CD4-positive, CD25-positive, alpha-beta regulatory T cell (primary cell): Measurements from ENCODE around the gene NOX3. TPM values are rescaled to one million over a fixed set of nuclear protein-coding genes. Genes with fewer than 3 reads are reported as not detected.
A peak's percentile ranks its signal among the peaks of the same experiment; 100 is the strongest.

Experiments
- ATAC-seq, 2 donors: fragments of 150-1000 bp; cut with Tn5 transposase; one replicate each; pipeline ENCODE4 v1.10.0; 2021; ENCODE audit warnings: low read depth in 2 of 2, moderate number of reproducible peaks in 2 of 2, moderate library complexity in 1 of 2
- DNase-seq, 3 donors: peaks; one replicate each; pipeline versions ENCODE4 v3.0.0 to v3.0.0-alpha.2; 2012 to 2022; ENCODE audit warnings: mixed read lengths in 1 of 3
- H3K27ac ChIP-seq: one replicate; pipeline ENCODE4 v1.7.0; 2013; ENCODE audit warnings: mild to moderate bottlenecking, low read length; ENCODE audit not compliant: insufficient read depth, poor library complexity, severe bottlenecking
- H3K27me3 ChIP-seq: one replicate; pipeline ENCODE4 v1.7.0; 2013; ENCODE audit warnings: low read length; ENCODE audit not compliant: control insufficient read depth, insufficient read depth
- H3K36me3 ChIP-seq: one replicate; pipeline ENCODE4 v1.7.0; 2013; ENCODE audit warnings: mild to moderate bottlenecking, low read length, moderate library complexity; ENCODE audit not compliant: control insufficient read depth, insufficient read depth
- H3K4me1 ChIP-seq: 2 replicates; pipeline ENCODE4 v1.7.0; 2013; ENCODE audit warnings: mild to moderate bottlenecking, low read length; ENCODE audit not compliant: insufficient read depth, control insufficient read depth, poor library complexity, severe bottlenecking
- H3K4me3 ChIP-seq: one replicate; pipeline ENCODE4 v1.7.0; 2013; ENCODE audit warnings: low read depth, mild to moderate bottlenecking, low read length, moderate library complexity
- H3K9me3 ChIP-seq, 2 experiments: 1 replicate in 1 of 2; 2 replicates in 1 of 2; pipeline ENCODE4 v1.7.0; 2013; ENCODE audit warnings: low read length in 2 of 2, mild to moderate bottlenecking in 1 of 2, moderate library complexity in 1 of 2; ENCODE audit not compliant: control insufficient read depth in 2 of 2
- H3K27ac Mint-ChIP-seq, 3 donors: one replicate each; pipeline ENCODE4 v1.8.0; 2020 to 2022; ENCODE audit warnings: mild to moderate bottlenecking in 3 of 3, mixed read lengths in 3 of 3, moderate library complexity in 2 of 3
- H3K27me3 Mint-ChIP-seq: one replicate; pipeline ENCODE4 v1.8.0; 2022; ENCODE audit warnings: mild to moderate bottlenecking, mixed read lengths
- H3K36me3 Mint-ChIP-seq: one replicate; pipeline ENCODE4 v1.8.0; 2020; ENCODE audit warnings: mixed read lengths
- H3K4me1 Mint-ChIP-seq, 4 donors: one replicate each; pipeline ENCODE4 v1.8.0; 2020 to 2022; ENCODE audit warnings: mixed read lengths in 4 of 4, mild to moderate bottlenecking in 1 of 4
- H3K4me3 Mint-ChIP-seq, 4 donors: one replicate each; pipeline ENCODE4 v1.8.0; 2020 to 2022; ENCODE audit warnings: mild to moderate bottlenecking in 4 of 4, mixed read lengths in 4 of 4, moderate library complexity in 3 of 4
- H3K9me3 Mint-ChIP-seq, 7 donors: one replicate each; pipeline ENCODE4 v1.8.0; 2020 to 2022; ENCODE audit warnings: mixed read lengths in 7 of 7, mild to moderate bottlenecking in 3 of 7, moderate library complexity in 2 of 7
- polyA plus RNA-seq, 4 donors: library from polyadenylated mRNA; unstranded; fragments of 300-500 nt; fragmentation: Illumina TruSeq; gene quantifications; one replicate each; pipeline ENCODE4 v1.2.3, GENCODE V29; 2021
- total RNA-seq: library from RNA; stranded (reverse); gene quantifications from one replicate; pipeline ENCODE4 v1.2.3, GENCODE V29; 2022

Gene NOX3
- total and polyA plus RNA-seq, 5 donors from 2014 or later: not detected

GRCh38 chr6:155448668-155449449 lies 6.8 kb downstream of the NOX3 start:
- Histone ChIP-seq H3K27me3 (no peaks in the 10 kb centered on the region), H3K4me3 (no peak overlapping the region), H3K9me3 (no peaks in the 10 kb centered on the region), H3K36me3 (no peaks in the 10 kb centered on the region), H3K27ac (no peak overlapping the region), H3K4me1 (no peaks in the 10 kb centered on the region)
- Mint-ChIP-seq H3K4me3 (no peak overlapping the region), H3K9me3 (no peaks in the 10 kb centered on the region), H3K27ac (no peak overlapping the region), H3K36me3 (no peaks in the 10 kb centered on the region), H3K4me1 (peaks cover 0 to 5% (median 1%) of the 10 kb centered on the region in 4 donors), H3K27me3 (no peaks in the 10 kb centered on the region)
- DNase-seq (no peak), ATAC-seq (no peak)

GRCh38 chr6:155447949-155448348 lies 7.7 kb downstream of the NOX3 start:
- H3K9me3 Mint-ChIP-seq: no peaks in the 10 kb centered on the region
- Histone ChIP-seq H3K4me1 (no peaks in the 10 kb centered on the region), H3K4me3 (no peak overlapping the region), H3K27me3 (no peaks in the 10 kb centered on the region), H3K9me3 (no peaks in the 10 kb centered on the region), H3K27ac (no peak overlapping the region), H3K36me3 (no peaks in the 10 kb centered on the region)
- H3K4me3 Mint-ChIP-seq: no peak overlapping the region
- H3K36me3 Mint-ChIP-seq: no peaks in the 10 kb centered on the region
- H3K27ac Mint-ChIP-seq: no peak overlapping the region
- H3K27me3 Mint-ChIP-seq: no peaks in the 10 kb centered on the region
- peaks cover 0 to 5% (median 1%) of the 10 kb centered on the region in 4 donors for H3K4me1 Mint-ChIP-seq
- ATAC-seq: no peak
- no peak for DNase-seq

GRCh38 chr6:155444952-155445903 lies 10.4 kb downstream of the NOX3 start:
- Histone ChIP-seq H3K4me1 (no peaks in the 10 kb centered on the region), H3K4me3 (no peak overlapping the region), H3K36me3 (no peaks in the 10 kb centered on the region), H3K27me3 (no peaks in the 10 kb centered on the region), H3K9me3 (no peaks in the 10 kb centered on the region), H3K27ac (no peak overlapping the region)
- DNase-seq (no peak), ATAC-seq (no peak)
- no peaks in the 10 kb centered on the region for H3K36me3 Mint-ChIP-seq
- H3K4me3 Mint-ChIP-seq: no peak overlapping the region
- H3K27me3 Mint-ChIP-seq: peaks cover 4% of the 10 kb centered on the region
- no peaks in the 10 kb centered on the region for H3K9me3 Mint-ChIP-seq
- peak overlapping the region in 1 of 3 donors; percentile 2 for H3K27ac Mint-ChIP-seq
- H3K4me1 Mint-ChIP-seq: peaks cover 0 to 5% (median 1%) of the 10 kb centered on the region in 4 donors

GRCh38 chr6:155444120-155444917 lies 11.3 kb downstream of the NOX3 start:
- Mint-ChIP-seq H3K27ac (no peak overlapping the region), H3K4me3 (no peak overlapping the region), H3K36me3 (no peaks in the 10 kb centered on the region), H3K27me3 (peaks cover 4% of the 10 kb centered on the region), H3K9me3 (no peaks in the 10 kb centered on the region), H3K4me1 (peaks cover 0 to 3% (median under 1%) of the 10 kb centered on the region in 4 donors)
- DNase-seq: no peak
- no peaks in the 10 kb centered on the region for H3K27me3 ChIP-seq
- ATAC-seq: no peak
- H3K27ac ChIP-seq: no peak overlapping the region
- no peaks in the 10 kb centered on the region for H3K36me3 ChIP-seq
- no peaks in the 10 kb centered on the region for H3K4me1 ChIP-seq
- H3K9me3 ChIP-seq: no peaks in the 10 kb centered on the region
- no peak overlapping the region for H3K4me3 ChIP-seq

GRCh38 chr6:155443168-155443567 lies 12.5 kb downstream of the NOX3 start:
- DNase-seq: no peak

GRCh38 chr6:155442562-155442961 lies 13.1 kb downstream of the NOX3 start:
- no peak overlapping the region for H3K4me3 Mint-ChIP-seq
- no peak overlapping the region for H3K27ac Mint-ChIP-seq
- peaks cover 4% of the 10 kb centered on the region for H3K27me3 Mint-ChIP-seq
- H3K36me3 ChIP-seq: no peaks in the 10 kb centered on the region
- no peaks in the 10 kb centered on the region for H3K4me1 Mint-ChIP-seq
- no peak overlapping the region for H3K27ac ChIP-seq
- ATAC-seq: no peak
- no peaks in the 10 kb centered on the region for H3K27me3 ChIP-seq
- no peak for DNase-seq
- no peak overlapping the region for H3K4me3 ChIP-seq
- no peaks in the 10 kb centered on the region for H3K4me1 ChIP-seq
- no peaks in the 10 kb centered on the region for H3K9me3 ChIP-seq
- no peaks in the 10 kb centered on the region for H3K36me3 Mint-ChIP-seq
- no peaks in the 10 kb centered on the region for H3K9me3 Mint-ChIP-seq

More at GRCh38 chr6:155443168-155443567, 12.5 kb downstream of the NOX3 start:
- Histone ChIP-seq H3K36me3 (no peaks in the 10 kb centered on the region), H3K4me3 (no peak overlapping the region), H3K27ac (no peak overlapping the region), H3K9me3 (no peaks in the 10 kb centered on the region), H3K27me3 (no peaks in the 10 kb centered on the region), H3K4me1 (no peaks in the 10 kb centered on the region)
- Mint-ChIP-seq H3K4me3 (no peak overlapping the region), H3K9me3 (no peaks in the 10 kb centered on the region), H3K27ac (no peak overlapping the region), H3K4me1 (no peaks in the 10 kb centered on the region), H3K27me3 (peaks cover 4% of the 10 kb centered on the region), H3K36me3 (no peaks in the 10 kb centered on the region)
- ATAC-seq: no peak

GRCh38 chr6:155441112-155441465 lies 14.6 kb downstream of the NOX3 start:
- H3K4me3 ChIP-seq: no peak overlapping the region
- H3K27ac ChIP-seq: no peak overlapping the region
- Mint-ChIP-seq H3K27me3 (peaks cover 4% of the 10 kb centered on the region), H3K36me3 (no peaks in the 10 kb centered on the region), H3K27ac (no peak overlapping the region), H3K4me3 (no peak overlapping the region), H3K4me1 (no peaks in the 10 kb centered on the region), H3K9me3 (no peaks in the 10 kb centered on the region)
- ATAC-seq: no peak
- H3K9me3 ChIP-seq: no peaks in the 10 kb centered on the region
- no peaks in the 10 kb centered on the region for H3K36me3 ChIP-seq
- H3K27me3 ChIP-seq: no peaks in the 10 kb centered on the region
- H3K4me1 ChIP-seq: no peaks in the 10 kb centered on the region
- no peak for DNase-seq
